ENCODE measurements around the gene TRMT10A. TPM values are rescaled to one million over a fixed set of nuclear protein-coding genes. Genes with fewer than 3 reads are reported as not detected.
A peak's percentile ranks its signal among the peaks of the same experiment; 100 is the strongest.

Gene TRMT10A
- total and polyA plus RNA-seq, 2 of the 13 experiments (the other 11 are each of a cell fraction or from before 2014, with no cell fraction given) = 3.9 to 12.6 TPM

GRCh38 chr4:99574530-99575324 lies 10.9 kb upstream of the TRMT10A start, which contains the start of gene MTTP (continued):
- TF ChIP-seq TCF12 (IDR thresholded peaks at IDR 0.05) (no peak), TCF12 (CRISPR knock-in tag; IDR thresholded peaks at IDR 0.05) (no peak), HNRNPK (IDR thresholded peaks at IDR 0.05; ENCODE audit: low read depth, low read length, poor library complexity, severe bottlenecking) (no peak), GTF3A (CRISPR knock-in tag; conservative IDR thresholded peaks at IDR 0.05) (no peak), ZSCAN9 (CRISPR knock-in tag; IDR thresholded peaks at IDR 0.05; ENCODE audit: borderline replicate concordance) (no peak; the same call in 1 of the 2 replicates), YY1 (IDR thresholded peaks at IDR 0.05; ENCODE audit: insufficient read depth, insufficient replicate concordance, low read depth, low read length) (peak; percentile 75), POLR2A (IDR thresholded peaks at IDR 0.05; ENCODE audit: insufficient read depth in 1 of 2, low read depth in 2 of 2, low read length in 2 of 2) (peak; percentile 79 to 89), ZNF605 (CRISPR knock-in tag; IDR thresholded peaks at IDR 0.05) (no peak), ATF7 (IDR thresholded peaks at IDR 0.05) (no peak), ATF7 (CRISPR knock-in tag; IDR thresholded peaks at IDR 0.05) (no peak), HCFC1 (IDR thresholded peaks at IDR 0.05; ENCODE audit: low read depth, low read length) (no peak), TRIM22 (IDR thresholded peaks at IDR 0.05) (no peak), ZNF432 (CRISPR knock-in tag; IDR thresholded peaks at IDR 0.05; ENCODE audit: borderline replicate concordance) (no peak), FOXA1 (IDR thresholded peaks at IDR 0.05) (no peak), FOXA1 (CRISPR knock-in tag; IDR thresholded peaks at IDR 0.05) (peak; percentile 72), REPIN1 (CRISPR knock-in tag; IDR thresholded peaks at IDR 0.05; ENCODE audit: borderline replicate concordance, low read depth) (no peak; the same call in 1 of the 2 replicates), ZFP41 (CRISPR knock-in tag; IDR thresholded peaks at IDR 0.05; ENCODE audit: borderline replicate concordance) (no peak), MLX (CRISPR knock-in tag; IDR thresholded peaks at IDR 0.05) (no peak), MLLT10 (CRISPR knock-in tag; IDR thresholded peaks at IDR 0.05) (no peak)
- TF ChIP-seq, protein P1, sequence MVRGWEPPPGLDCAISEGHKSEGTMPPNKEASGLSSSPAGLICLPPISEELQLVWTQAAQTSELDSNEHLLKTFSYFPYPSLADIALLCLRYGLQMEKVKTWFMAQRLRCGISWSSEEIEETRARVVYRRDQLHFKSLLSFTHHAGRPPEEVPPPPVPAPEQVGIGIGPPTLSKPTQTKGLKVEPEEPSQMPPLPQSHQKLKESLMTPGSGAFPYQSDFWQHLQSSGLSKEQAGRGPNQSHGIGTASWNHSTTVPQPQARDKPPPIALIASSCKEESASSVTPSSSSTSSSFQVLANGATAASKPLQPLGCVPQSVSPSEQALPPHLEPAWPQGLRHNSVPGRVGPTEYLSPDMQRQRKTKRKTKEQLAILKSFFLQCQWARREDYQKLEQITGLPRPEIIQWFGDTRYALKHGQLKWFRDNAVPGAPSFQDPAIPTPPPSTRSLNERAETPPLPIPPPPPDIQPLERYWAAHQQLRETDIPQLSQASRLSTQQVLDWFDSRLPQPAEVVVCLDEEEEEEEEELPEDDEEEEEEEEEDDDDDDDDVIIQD (CRISPR knock-in tag; IDR thresholded peaks at IDR 0.05; ENCODE audit: low read depth) = peak; percentile 46; the same call in 1 of the 2 replicates
- TF ChIP-seq, protein P2, sequence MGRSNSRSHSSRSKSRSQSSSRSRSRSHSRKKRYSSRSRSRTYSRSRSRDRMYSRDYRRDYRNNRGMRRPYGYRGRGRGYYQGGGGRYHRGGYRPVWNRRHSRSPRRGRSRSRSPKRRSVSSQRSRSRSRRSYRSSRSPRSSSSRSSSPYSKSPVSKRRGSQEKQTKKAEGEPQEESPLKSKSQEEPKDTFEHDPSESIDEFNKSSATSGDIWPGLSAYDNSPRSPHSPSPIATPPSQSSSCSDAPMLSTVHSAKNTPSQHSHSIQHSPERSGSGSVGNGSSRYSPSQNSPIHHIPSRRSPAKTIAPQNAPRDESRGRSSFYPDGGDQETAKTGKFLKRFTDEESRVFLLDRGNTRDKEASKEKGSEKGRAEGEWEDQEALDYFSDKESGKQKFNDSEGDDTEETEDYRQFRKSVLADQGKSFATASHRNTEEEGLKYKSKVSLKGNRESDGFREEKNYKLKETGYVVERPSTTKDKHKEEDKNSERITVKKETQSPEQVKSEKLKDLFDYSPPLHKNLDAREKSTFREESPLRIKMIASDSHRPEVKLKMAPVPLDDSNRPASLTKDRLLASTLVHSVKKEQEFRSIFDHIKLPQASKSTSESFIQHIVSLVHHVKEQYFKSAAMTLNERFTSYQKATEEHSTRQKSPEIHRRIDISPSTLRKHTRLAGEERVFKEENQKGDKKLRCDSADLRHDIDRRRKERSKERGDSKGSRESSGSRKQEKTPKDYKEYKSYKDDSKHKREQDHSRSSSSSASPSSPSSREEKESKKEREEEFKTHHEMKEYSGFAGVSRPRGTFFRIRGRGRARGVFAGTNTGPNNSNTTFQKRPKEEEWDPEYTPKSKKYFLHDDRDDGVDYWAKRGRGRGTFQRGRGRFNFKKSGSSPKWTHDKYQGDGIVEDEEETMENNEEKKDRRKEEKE (IDR thresholded peaks at IDR 0.05) = no peak
- TF ChIP-seq, protein P3, sequence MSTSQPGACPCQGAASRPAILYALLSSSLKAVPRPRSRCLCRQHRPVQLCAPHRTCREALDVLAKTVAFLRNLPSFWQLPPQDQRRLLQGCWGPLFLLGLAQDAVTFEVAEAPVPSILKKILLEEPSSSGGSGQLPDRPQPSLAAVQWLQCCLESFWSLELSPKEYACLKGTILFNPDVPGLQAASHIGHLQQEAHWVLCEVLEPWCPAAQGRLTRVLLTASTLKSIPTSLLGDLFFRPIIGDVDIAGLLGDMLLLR (CRISPR knock-in tag; IDR thresholded peaks at IDR 0.05) = no peak
- TF ChIP-seq, protein P4, sequence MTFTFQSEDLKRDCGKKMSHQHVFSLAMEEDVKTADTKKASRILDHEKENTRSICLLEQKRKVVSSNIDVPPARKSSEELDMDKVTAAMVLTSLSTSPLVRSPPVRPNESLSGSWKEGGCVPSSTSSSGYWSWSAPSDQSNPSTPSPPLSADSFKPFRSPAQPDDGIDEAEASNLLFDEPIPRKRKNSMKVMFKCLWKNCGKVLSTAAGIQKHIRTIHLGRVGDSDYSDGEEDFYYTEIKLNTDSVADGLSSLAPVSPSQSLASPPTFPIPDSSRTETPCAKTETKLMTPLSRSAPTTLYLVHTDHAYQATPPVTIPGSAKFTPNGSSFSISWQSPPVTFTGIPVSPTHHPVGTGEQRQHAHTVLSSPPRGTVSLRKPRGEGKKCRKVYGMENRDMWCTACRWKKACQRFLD (CRISPR knock-in tag; IDR thresholded peaks at IDR 0.05; ENCODE audit: borderline replicate concordance) = no peak

Data from HepG2 (cell line).